Activated naive CD4-positive, alpha-beta T cell treated with Interleukin-2 at 50 U/mL for 16 hours (primary cell): ENCODE measurements around the gene GRIK1.

Source experiments
- DNase-seq: peaks from one replicate; pipeline ENCODE4 v3.0.0-alpha.2; 2020

GRIK1 gene

GRCh38 chr21:29660047-29660720 is 279.6 kb downstream of the GRIK1 start:
- DNase-seq, result no peak

GRCh38 chr21:29658934-29659203 is 280.9 kb downstream of the GRIK1 start:
- DNase-seq, result no peak

GRCh38 chr21:29658177-29658933 is 281.4 kb downstream of the GRIK1 start:
- DNase-seq, result no peak

- DNase-seq, result no peak
These were observed 282.4 kb downstream of the GRIK1 start for GRCh38 chr21:29657240-29657989.

GRCh38 chr21:29656504-29657239 is 283.1 kb downstream of the GRIK1 start:
- no peak for DNase-seq

- DNase-seq, result no peak
These were observed 284.2 kb downstream of the GRIK1 start for GRCh38 chr21:29655577-29655976.

- no peak for DNase-seq
These were observed 284.9 kb downstream of the GRIK1 start for GRCh38 chr21:29654855-29655254.

- DNase-seq, result no peak
These were observed 285.6 kb downstream of the GRIK1 start for GRCh38 chr21:29654203-29654602.

GRCh38 chr21:29650523-29651022 is 289.2 kb downstream of the GRIK1 start:
- no peak for DNase-seq

- DNase-seq, result no peak
These were observed 290.4 kb downstream of the GRIK1 start for GRCh38 chr21:29649406-29649814.

- DNase-seq, result no peak
These were observed 291.0 kb downstream of the GRIK1 start for GRCh38 chr21:29648710-29649240.

- DNase-seq, result no peak
These were observed 292.4 kb downstream of the GRIK1 start for GRCh38 chr21:29647353-29647781.

GRCh38 chr21:29645666-29646553 is 293.9 kb downstream of the GRIK1 start:
- DNase-seq, result no peak

- no peak for DNase-seq
These were observed 296.5 kb downstream of the GRIK1 start for GRCh38 chr21:29643289-29643688.

- no peak for DNase-seq
These were observed 297.1 kb downstream of the GRIK1 start for GRCh38 chr21:29642551-29643245.

- no peak for DNase-seq
These were observed 297.9 kb downstream of the GRIK1 start for GRCh38 chr21:29641635-29642550.

GRCh38 chr21:29641001-29641634 is 298.7 kb downstream of the GRIK1 start:
- no peak for DNase-seq

GRCh38 chr21:29640080-29640508 is 299.7 kb downstream of the GRIK1 start:
- DNase-seq, result no peak

- DNase-seq, result no peak
These were observed 300.3 kb downstream of the GRIK1 start for GRCh38 chr21:29639366-29640079.
